Measurements from ENCODE around the gene CC2D2A.
"Not testable (repeated sequence)": the region's sequence is repeated elsewhere in the genome, so short reads cannot be mapped to it uniquely, and the experiment has no call there.

Gene CC2D2A

GRCh38 chr4:15516494-15516893 lies 46.8 kb downstream of the CC2D2A start:
- no peaks in the 10 kb centered on the region for H3K27me3 ChIP-seq (replicated peaks; ENCODE audit: control insufficient read depth, insufficient read depth, low read length)
- DNase-seq (ENCODE audit: extremely low read depth, insufficient read length) = no peak
- H3K36me3 ChIP-seq (ENCODE audit: control insufficient read depth, insufficient read depth, low read length) = no peaks in the 10 kb centered on the region
- H3K4me3 ChIP-seq (replicated peaks; ENCODE audit: low read depth, low read length) = no peak overlapping the region
- TF ChIP-seq CTCF (IDR thresholded peaks at IDR 0.05; ENCODE audit: insufficient read depth, low read length, poor library complexity, severe bottlenecking) = no peak

- H3K36me3 ChIP-seq (ENCODE audit: control insufficient read depth, insufficient read depth, low read length); DNase-seq (ENCODE audit: extremely low read depth, insufficient read length); H3K4me3 ChIP-seq (replicated peaks; ENCODE audit: low read depth, low read length): not testable (repeated sequence)
Observed at GRCh38 chr4:15517681-15518080, 48.0 kb downstream of the CC2D2A start.

GRCh38 chr4:15521442-15522039 lies 51.9 kb downstream of the CC2D2A start:
- TF ChIP-seq CTCF (IDR thresholded peaks at IDR 0.05; ENCODE audit: insufficient read depth, low read length, poor library complexity, severe bottlenecking) = no peak
- H3K27me3 ChIP-seq (replicated peaks; ENCODE audit: control insufficient read depth, insufficient read depth, low read length) = no peaks in the 10 kb centered on the region
- no peak overlapping the region for H3K4me3 ChIP-seq (replicated peaks; ENCODE audit: low read depth, low read length)
- no peaks in the 10 kb centered on the region for H3K36me3 ChIP-seq (ENCODE audit: control insufficient read depth, insufficient read depth, low read length)
- no peak for DNase-seq (ENCODE audit: extremely low read depth, insufficient read length)

More at GRCh38 chr4:15517681-15518080, 48.0 kb downstream of the CC2D2A start:
- H3K27me3 ChIP-seq (replicated peaks; ENCODE audit: control insufficient read depth, insufficient read depth, low read length) = not testable (repeated sequence)

GRCh38 chr4:15525080-15525479 lies 55.4 kb downstream of the CC2D2A start:
- no peak for TF ChIP-seq CTCF (IDR thresholded peaks at IDR 0.05; ENCODE audit: insufficient read depth, low read length, poor library complexity, severe bottlenecking)
- no peak for DNase-seq (ENCODE audit: extremely low read depth, insufficient read length)
- Histone ChIP-seq H3K36me3 (ENCODE audit: control insufficient read depth, insufficient read depth, low read length) (no peaks in the 10 kb centered on the region), H3K27me3 (replicated peaks; ENCODE audit: control insufficient read depth, insufficient read depth, low read length) (no peaks in the 10 kb centered on the region), H3K4me3 (replicated peaks; ENCODE audit: low read depth, low read length) (no peak overlapping the region)

GRCh38 chr4:15526924-15527592 lies 57.4 kb downstream of the CC2D2A start:
- no peaks in the 10 kb centered on the region for H3K27me3 ChIP-seq (replicated peaks; ENCODE audit: control insufficient read depth, insufficient read depth, low read length)
- no peak for TF ChIP-seq CTCF (IDR thresholded peaks at IDR 0.05; ENCODE audit: insufficient read depth, low read length, poor library complexity, severe bottlenecking)
- no peaks in the 10 kb centered on the region for H3K36me3 ChIP-seq (ENCODE audit: control insufficient read depth, insufficient read depth, low read length)
- no peak for DNase-seq (ENCODE audit: extremely low read depth, insufficient read length)
- no peak overlapping the region for H3K4me3 ChIP-seq (replicated peaks; ENCODE audit: low read depth, low read length)

- H3K36me3 ChIP-seq (ENCODE audit: control insufficient read depth, insufficient read depth, low read length) = no peaks in the 10 kb centered on the region
- no peaks in the 10 kb centered on the region for H3K27me3 ChIP-seq (replicated peaks; ENCODE audit: control insufficient read depth, insufficient read depth, low read length)
- no peak overlapping the region for H3K4me3 ChIP-seq (replicated peaks; ENCODE audit: low read depth, low read length)
- no peak for TF ChIP-seq CTCF (IDR thresholded peaks at IDR 0.05; ENCODE audit: insufficient read depth, low read length, poor library complexity, severe bottlenecking)
- DNase-seq (ENCODE audit: extremely low read depth, insufficient read length) = no peak
Observed at GRCh38 chr4:15531792-15532191, 62.1 kb downstream of the CC2D2A start.

Data from GM06990 (cell line).